H9 (cell line): ENCODE data around the gene DLX5. TPM values are rescaled to one million over a fixed set of nuclear protein-coding genes. Genes with fewer than 3 reads are reported as not detected.

Experiments
- DNase-seq: peaks from one replicate; pipeline ENCODE4 v3.0.0-alpha.2; 2017
- H2AFZ ChIP-seq: one replicate; pipeline ENCODE4 v1.6.1; 2013; ENCODE audit warnings: mild to moderate bottlenecking, low read length, control low read depth, moderate library complexity
- H2AK5ac ChIP-seq: 2 replicates; pipeline ENCODE4 v1.6.1; 2013; ENCODE audit warnings: low read length, control low read depth, mixed read lengths; ENCODE audit not compliant: insufficient read length
- H2BK120ac ChIP-seq: one replicate; pipeline ENCODE4 v1.6.1; 2013; ENCODE audit warnings: low read depth, mild to moderate bottlenecking, low read length, control low read depth, inconsistent platforms; ENCODE audit not compliant: poor library complexity, severe bottlenecking
- H2BK12ac ChIP-seq: 2 replicates; pipeline ENCODE4 v1.6.1; 2013; ENCODE audit warnings: low read length, control low read depth, mixed read lengths, low read depth; ENCODE audit not compliant: insufficient read length
- H2BK15ac ChIP-seq: 2 replicates; pipeline ENCODE4 v1.6.1; 2013; ENCODE audit warnings: low read depth, low read length, control low read depth
- H2BK20ac ChIP-seq: one replicate; pipeline ENCODE4 v1.6.1; 2013; ENCODE audit warnings: low read depth, mild to moderate bottlenecking, low read length, control low read depth, inconsistent platforms; ENCODE audit not compliant: poor library complexity, severe bottlenecking
- H2BK5ac ChIP-seq: 2 replicates; pipeline ENCODE4 v1.6.1; 2013; ENCODE audit warnings: low read length, control low read depth, mixed read lengths; ENCODE audit not compliant: insufficient read length
- H3K14ac ChIP-seq: 2 replicates; pipeline ENCODE4 v1.6.1; 2013; ENCODE audit warnings: low read length, control low read depth; ENCODE audit not compliant: insufficient read depth
- H3K18ac ChIP-seq: 2 replicates; pipeline ENCODE4 v1.6.1; 2013; ENCODE audit warnings: low read depth, mild to moderate bottlenecking, mixed read lengths, low read length, control low read depth; ENCODE audit not compliant: insufficient read length
- H3K23ac ChIP-seq: 2 replicates; pipeline ENCODE4 v1.6.1; 2013; ENCODE audit warnings: low read length, control low read depth, mixed read lengths, low read depth; ENCODE audit not compliant: insufficient read length
- H3K23me2 ChIP-seq: 2 replicates; pipeline ENCODE4 v1.6.1; 2013; ENCODE audit warnings: low read depth, mild to moderate bottlenecking, mixed read lengths, low read length, control low read depth; ENCODE audit not compliant: insufficient read length, poor library complexity, severe bottlenecking
- H3K27ac ChIP-seq: 2 replicates; pipeline ENCODE4 v1.5.1; 2013; ENCODE audit warnings: low read length, control low read depth, mixed read lengths, low read depth; ENCODE audit not compliant: insufficient read length
- H3K27me3 ChIP-seq: 2 replicates; pipeline ENCODE4 v1.6.1; 2013; ENCODE audit warnings: low read length, control low read depth, inconsistent platforms; ENCODE audit not compliant: insufficient read depth
- H3K4ac ChIP-seq: 2 replicates; pipeline ENCODE4 v1.6.1; 2013; ENCODE audit warnings: low read depth, mild to moderate bottlenecking, control low read depth, inconsistent platforms, low read length, moderate library complexity
- H3K4me1 ChIP-seq: 2 replicates; pipeline ENCODE4 v1.6.1; 2013; ENCODE audit warnings: low read length, control low read depth, inconsistent platforms; ENCODE audit not compliant: insufficient read depth
- H3K4me2 ChIP-seq: 2 replicates; pipeline ENCODE4 v1.6.1; 2013; ENCODE audit warnings: low read length, control low read depth, mixed read lengths; ENCODE audit not compliant: insufficient read length, insufficient read depth
- H3K56ac ChIP-seq: 2 replicates; pipeline ENCODE4 v1.6.1; 2013; ENCODE audit warnings: low read depth, mild to moderate bottlenecking, mixed read lengths, low read length, control low read depth; ENCODE audit not compliant: insufficient read length
- H3K79me1 ChIP-seq: 2 replicates; pipeline ENCODE4 v1.6.1; 2013; ENCODE audit warnings: low read depth, mild to moderate bottlenecking, moderate library complexity, low read length, control low read depth, inconsistent platforms; ENCODE audit not compliant: insufficient read depth, poor library complexity, severe bottlenecking
- H3K79me2 ChIP-seq: 2 replicates; pipeline ENCODE4 v1.6.1; 2013; ENCODE audit warnings: low read length, control low read depth, inconsistent platforms; ENCODE audit not compliant: insufficient read depth
- H3K9ac ChIP-seq: 2 replicates; pipeline ENCODE4 v1.6.1; 2013; ENCODE audit warnings: low read length, control low read depth, mixed read lengths; ENCODE audit not compliant: insufficient read length; ENCODE audit errors: extremely low read depth
- H3K9me3 ChIP-seq: one replicate; pipeline ENCODE4 v1.6.1; 2013; ENCODE audit warnings: low read depth, low read length, inconsistent platforms; ENCODE audit not compliant: control insufficient read depth
- H3T11ph ChIP-seq: one replicate; pipeline ENCODE4 v1.6.1; 2013; ENCODE audit warnings: mild to moderate bottlenecking, low read length, control low read depth, inconsistent platforms
- H4K20me1 ChIP-seq: one replicate; pipeline ENCODE4 v1.6.1; 2013; ENCODE audit not compliant: control insufficient read depth, insufficient read length, insufficient read depth
- H4K5ac ChIP-seq: 2 replicates; pipeline ENCODE4 v1.6.1; 2013; ENCODE audit warnings: low read depth, mild to moderate bottlenecking, mixed read lengths, low read length, control low read depth; ENCODE audit not compliant: insufficient read length
- H4K8ac ChIP-seq: replicated peaks from 2 replicates; pipeline ENCODE4 v1.6.1; 2013; ENCODE audit warnings: low read length, control low read depth, mixed read lengths, low read depth; ENCODE audit not compliant: insufficient read length
- H4K91ac ChIP-seq: 2 replicates; pipeline ENCODE4 v1.6.1; 2013; ENCODE audit warnings: low read depth, mild to moderate bottlenecking, moderate library complexity, mixed read lengths, low read length, control low read depth; ENCODE audit not compliant: insufficient read length
- H3K27ac Mint-ChIP-seq, 3 experiments: 2 replicates in 2 of 3; 3 replicates in 1 of 3; pipeline ENCODE4 v1.8.0; 2020 to 2021; ENCODE audit warnings: mixed read lengths in 3 of 3, mild to moderate bottlenecking in 1 of 3, moderate library complexity in 1 of 3
- H3K27me3 Mint-ChIP-seq: 2 replicates; pipeline ENCODE4 v1.8.0; 2021; ENCODE audit warnings: low read depth, mild to moderate bottlenecking, moderate library complexity, mixed read lengths
- H3K36me3 Mint-ChIP-seq, 3 experiments: 2 replicates in 2 of 3; 3 replicates in 1 of 3; pipeline ENCODE4 v1.8.0; 2020 to 2021; ENCODE audit warnings: low read depth in 3 of 3, mixed read lengths in 3 of 3; ENCODE audit not compliant: insufficient read depth in 1 of 3
- H3K4me1 Mint-ChIP-seq, 2 experiments: 2 replicates each; pipeline ENCODE4 v1.8.0; 2020; ENCODE audit warnings: mixed read lengths in 2 of 2
- H3K4me3 Mint-ChIP-seq, 2 experiments: 2 replicates in 1 of 2; 3 replicates in 1 of 2; pipeline ENCODE4 v1.8.0; 2020 to 2021; ENCODE audit warnings: mild to moderate bottlenecking in 2 of 2, mixed read lengths in 2 of 2, moderate library complexity in 1 of 2
- H3K9me3 Mint-ChIP-seq, 2 experiments: 2 replicates in 1 of 2; 3 replicates in 1 of 2; pipeline ENCODE4 v1.8.0; 2020; ENCODE audit warnings: mild to moderate bottlenecking in 2 of 2, mixed read lengths in 2 of 2, moderate library complexity in 1 of 2
- CTCF ChIP-seq: fragments of 200-600 bp; sonication (generic); conservative IDR thresholded peaks from 3 replicates; pipeline ENCODE4 v1.8.0; 2021; ENCODE audit warnings: antibody characterized with exemption, mild to moderate bottlenecking
- WGBS: extraction: QIAGEN DNeasy Blood & Tissue Kit; methylation state at CpG from one replicate; pipeline ENCODE4 v1.1.7; 2013; ENCODE audit warnings: missing lambda C conversion rate, low lambda C conversion rate, mixed read lengths; ENCODE audit not compliant: insufficient read length; ENCODE audit errors: extremely low coverage; 5-methylcytosine and 5-hydroxymethylcytosine counted together
- total RNA-seq: library from RNA; stranded (reverse); gene quantifications from 2 replicates; pipeline ENCODE4 v1.2.1, GENCODE V29; 2021

DLX5 gene
- total RNA-seq, 1 experiment from 2014 or later = 0.22 TPM

GRCh38 chr7:96982586-96982985 lies 42.0 kb downstream of the DLX5 start:
- Histone ChIP-seq H2BK12ac (no peak overlapping the region), H3K18ac (no peak overlapping the region), H4K8ac (no peak overlapping the region), H3K14ac (no peak overlapping the region), H2BK15ac (no peak overlapping the region), H2AK5ac (no peak overlapping the region), H3K9ac (no peak overlapping the region), H4K91ac (no peak overlapping the region), H3T11ph (no peak overlapping the region), H3K27me3 (peaks cover 8% of the 10 kb centered on the region; the same call in 1 of the 2 replicates), H3K23ac (no peak overlapping the region), H3K4me2 (no peak overlapping the region), H4K5ac (no peak overlapping the region), H2AFZ (no peak overlapping the region), H3K79me2 (no peaks in the 10 kb centered on the region), H3K4me1 (no peaks in the 10 kb centered on the region; the same call in none of the 2 replicates), H2BK5ac (no peak overlapping the region), H2BK120ac (no peak overlapping the region), H4K20me1 (no peaks in the 10 kb centered on the region), H3K4ac (no peak overlapping the region), H3K79me1 (no peaks in the 10 kb centered on the region), H3K9me3 (no peaks in the 10 kb centered on the region), H3K23me2 (no peaks in the 10 kb centered on the region), H2BK20ac (no peak overlapping the region), H3K27ac (no peak overlapping the region), H3K56ac (no peak overlapping the region)
- no peak for TF ChIP-seq CTCF
- Mint-ChIP-seq H3K4me3 (no peak overlapping the region), H3K27ac (no peak overlapping the region), H3K4me1 (peaks cover 8 to 26% of the 10 kb centered on the region in 2 experiments), H3K36me3 (no peaks in the 10 kb centered on the region; a peak in 1 of 7 replicates), H3K9me3 (no peaks in the 10 kb centered on the region), H3K27me3 (peaks cover 83% of the 10 kb centered on the region)
- DNase-seq = no peak
- WGBS = no CpG with 5 or more reads among the region's 1 CpG
